HepG2 (cell line): ENCODE measurements around the gene MCAT. TPM values are rescaled to one million over a fixed set of nuclear protein-coding genes. Genes with fewer than 3 reads are reported as not detected.

ENCODE experiments used
- ATAC-seq: fragments of 200-7000 bp; cut with Tn5 transposase; 3 replicates; pipeline ENCODE4 v1.9.1; 2020; ENCODE audit warnings: mild to moderate bottlenecking, moderate library complexity
- BruUV-seq: library from RNA; stranded (reverse); fragments of 400-500 nt; replicated peaks from 2 replicates; lab custom pipeline; 2021; lab: Mats Ljungman, UMichigan
- CTCF ChIA-PET: fragments of 300-600 bp; formaldehyde crosslinking; extraction: SDS; loops from one replicate; lab custom pipeline; 2021; ENCODE audit warnings: low total read pairs, inconsistent platforms, low intra/inter-chr PET ratio; lab: Yijun Ruan, JAX
- POLR2A ChIA-PET: fragments of 350-600 bp; sonication (Branson Sonifier 250); formaldehyde crosslinking; loops from one replicate; lab custom pipeline; 2020; ENCODE audit warnings: antibody characterized with exemption, inconsistent platforms; lab: Yijun Ruan, JAX
- DNase-seq: peaks from one replicate; pipeline ENCODE4 v3.0.0-alpha.2; 2015; ENCODE audit warnings: low spot score
- FAIRE-seq: peaks from 3 replicates; lab custom pipeline; 2011; peaks lifted over from hg19 to GRCh38; lab: Jason Lieb, UNC
- H2AFZ ChIP-seq: one replicate; pipeline ENCODE4 v1.6.1; 2011; ENCODE audit warnings: low read length, inconsistent platforms
- H3K27ac ChIP-seq: fragments of 300-600 bp; 3 replicates; pipeline ENCODE4 v1.8.0; 2011; ENCODE audit warnings: mixed run types, mild to moderate bottlenecking, mixed read lengths, low read length, inconsistent platforms; ENCODE audit not compliant: insufficient read depth; ENCODE audit errors: extremely low read length
- H3K27me3 ChIP-seq, 2 experiments: fragments of 200-600 bp in 1 of 2; 2 replicates in 1 of 2; 3 replicates in 1 of 2; pipeline versions ENCODE4 v1.6.0 to v1.8.0; 2011; ENCODE audit warnings: low read length in 2 of 2, mild to moderate bottlenecking in 2 of 2, moderate library complexity in 2 of 2, inconsistent platforms in 1 of 2; ENCODE audit not compliant: insufficient read depth in 2 of 2, control insufficient read depth in 1 of 2
- H3K36me3 ChIP-seq, 2 experiments: fragments of 200-600 bp in 1 of 2; replicated peaks in 1 of 2; 2 replicates in 1 of 2; 3 replicates in 1 of 2; pipeline versions ENCODE4 v1.5.1 to v1.8.0; 2011; ENCODE audit warnings: low read length in 2 of 2, inconsistent platforms in 1 of 2; ENCODE audit not compliant: insufficient read depth in 2 of 2, control insufficient read depth in 1 of 2
- H3K4me1 ChIP-seq: 2 replicates; pipeline ENCODE4 v1.5.1; 2012; ENCODE audit warnings: low read length, inconsistent platforms; ENCODE audit not compliant: insufficient read depth
- H3K4me2 ChIP-seq: 2 replicates; pipeline ENCODE4 v1.6.0; 2011; ENCODE audit warnings: low read depth, low read length, inconsistent platforms
- H3K4me3 ChIP-seq, 3 experiments: fragments of 200-600 bp in 1 of 3; sonication (generic), shearing (Covaris generic) in 1 of 3; replicated peaks in 1 of 3; 2 replicates each; pipeline ENCODE4 v1.5.1; 2011 to 2016; ENCODE audit warnings: low read length in 3 of 3, inconsistent platforms in 2 of 3, low read depth in 2 of 3, mild to moderate bottlenecking in 2 of 3, control low read depth in 1 of 3, mixed read lengths in 1 of 3; ENCODE audit not compliant: insufficient read depth in 1 of 3
- H3K79me2 ChIP-seq: one replicate; pipeline ENCODE4 v1.6.1; 2011; ENCODE audit warnings: low read length, inconsistent platforms; ENCODE audit not compliant: insufficient read depth
- H3K9ac ChIP-seq: 2 replicates; pipeline ENCODE4 v1.6.0; 2011; ENCODE audit warnings: mild to moderate bottlenecking, low read depth, low read length, inconsistent platforms; ENCODE audit not compliant: insufficient read depth
- H3K9me3 ChIP-seq: 2 replicates; pipeline ENCODE4 v1.5.1; 2012; ENCODE audit warnings: mild to moderate bottlenecking, low read length
- H4K20me1 ChIP-seq: 2 replicates; pipeline ENCODE4 v1.6.0; 2011; ENCODE audit warnings: inconsistent platforms, mild to moderate bottlenecking, low read length, moderate library complexity; ENCODE audit not compliant: insufficient read depth
- CBX5 ChIP-seq: sonication (generic); formaldehyde crosslinking; IDR thresholded peaks from 2 replicates; pipeline ENCODE4 v1.4.0; 2020; ENCODE audit warnings: missing genetic modification reagents, borderline replicate concordance
- HCFC1 ChIP-seq: fragments of 150-350 bp; IDR thresholded peaks from 2 replicates; pipeline ENCODE4 v1.6.1; 2014; ENCODE audit warnings: low read depth, low read length
- MTF2 ChIP-seq: sonication (generic); formaldehyde crosslinking; IDR thresholded peaks from 2 replicates; pipeline ENCODE4 v1.5.0; 2020; ENCODE audit warnings: missing genetic modification reagents, borderline replicate concordance
- RARG ChIP-seq: sonication (generic); formaldehyde crosslinking; IDR thresholded peaks from 2 replicates; pipeline ENCODE4 v1.4.0; 2020; ENCODE audit warnings: low read depth, mild to moderate bottlenecking, missing genetic modification reagents
- REL ChIP-seq: sonication (generic); formaldehyde crosslinking; conservative IDR thresholded peaks from 2 replicates; pipeline ENCODE4 v1.8.0; 2022; ENCODE audit warnings: mild to moderate bottlenecking, missing genetic modification reagents, moderate library complexity
- THAP7 ChIP-seq: sonication (generic); formaldehyde crosslinking; IDR thresholded peaks from 2 replicates; pipeline ENCODE4 v1.8.1; 2023; ENCODE audit warnings: mild to moderate bottlenecking, missing genetic modification reagents
- TOPORS ChIP-seq: sonication (generic); formaldehyde crosslinking; IDR thresholded peaks from 2 replicates; pipeline ENCODE4 v1.8.0; 2023; ENCODE audit warnings: mild to moderate bottlenecking, missing genetic modification reagents
- ZNF841 ChIP-seq: sonication (generic); formaldehyde crosslinking; IDR thresholded peaks from 2 replicates; pipeline ENCODE4 v1.8.1; 2023; ENCODE audit warnings: missing genetic modification reagents, borderline replicate concordance
- WGBS: methylation state at CpG from one replicate; pipeline ENCODE4 v1.1.6; 2017; ENCODE audit warnings: low lambda C conversion rate; 5-methylcytosine and 5-hydroxymethylcytosine counted together
- in situ Hi-C: cut with HindIII; loops from 2 replicates; pipeline ENCODE4 v1.10.0; 2017; ENCODE audit warnings: low pct_unique_long_range_greater_than_20kb; ENCODE audit not compliant: extremely low pct_ligation_motif_present
- intact Hi-C: fragments of 100-400 bp; cut with micrococcal nuclease; formaldehyde crosslinking; loops from one replicate; pipeline ENCODE4 v1.10.0; 2022; ENCODE audit not compliant: unreplicated experiment
- polyA plus RNA-seq, 8 experiments: library from polyadenylated mRNA; depleted of rRNA in 3 of 8; stranded (reverse) in 7 of 8; unstranded in 1 of 8; fragments of >200 nt; fragmentation: Illumina TruSeq in 4 of 8; extraction: Trizol in 4 of 8; gene quantifications; 2 replicates each; pipeline versions ENCODE4 v1.2.1 to v1.2.3, GENCODE V29; 2011 to 2016; ENCODE audit warnings: low read depth in 4 of 8, missing spikeins in 1 of 8, mixed read lengths in 1 of 8; ENCODE audit not compliant: insufficient read depth in 1 of 8
- total RNA-seq, 5 experiments: library from RNA; depleted of rRNA; stranded (reverse); fragments of >200 nt; fragmentation: Illumina TruSeq; extraction: Trizol; gene quantifications; 2 replicates each; pipeline ENCODE4 v1.2.3, GENCODE V29; 2016; ENCODE audit warnings: low read depth in 1 of 5

MCAT gene
- total and polyA plus RNA-seq, 2 of the 13 experiments (the other 11 are each of a cell fraction or from before 2014, with no cell fraction given) = 9.3 to 16.7 TPM

- TF ChIP-seq THAP7 (CRISPR knock-in tag) = no peak
- no peak for TF ChIP-seq ZNF841 (CRISPR knock-in tag)
- no peak for TF ChIP-seq REL (CRISPR knock-in tag)
- no peak for TF ChIP-seq HCFC1
- no peak for TF ChIP-seq CBX5 (CRISPR knock-in tag)
- TF ChIP-seq TOPORS (CRISPR knock-in tag) = no peak
Measured at GRCh38 chr22:43183496-43184277, 40.5 kb upstream of the MCAT start (continued).

GRCh38 chr22:43182726-43183125, 39.5 kb upstream of the MCAT start:
- Histone ChIP-seq H3K27ac (no peak overlapping the region), H3K9me3 (no peaks in the 10 kb centered on the region), H3K4me2 (no peak overlapping the region), H4K20me1 (no peaks in the 10 kb centered on the region), H3K4me3 (no peak overlapping the region), H3K79me2 (peaks cover 14% of the 10 kb centered on the region), H3K36me3 (peaks cover 9 to 25% of the 10 kb centered on the region in 2 experiments; a peak in 4 of 5 replicates), H3K9ac (no peak overlapping the region), H3K4me1 (peaks cover 26% of the 10 kb centered on the region), H2AFZ (no peak overlapping the region), H3K27me3 (no peaks in the 10 kb centered on the region)
- POLR2A ChIA-PET = no interaction called here
- intact Hi-C loops = no loop called here
- FAIRE-seq (no peak), DNase-seq (no peak), ATAC-seq (no peak)
- in situ Hi-C loops = no loop called here
- CTCF ChIA-PET = no interaction called here
- WGBS = 96% methylated on average over 7 of the region's 17 CpGs
- no TSS peak for BruUV-seq
- TF ChIP-seq RARG (CRISPR knock-in tag) (no peak), MTF2 (CRISPR knock-in tag) (no peak)
